Measurements from ENCODE around the gene BEST3. TPM values are rescaled to one million over a fixed set of nuclear protein-coding genes. Genes with fewer than 3 reads are reported as not detected.

The BEST3 gene
- total and polyA plus RNA-seq, 2 donors (not counting 3 experiments of a cell fraction or from before 2014, with no cell fraction given): 0.12 to 0.18 TPM

DNA sequence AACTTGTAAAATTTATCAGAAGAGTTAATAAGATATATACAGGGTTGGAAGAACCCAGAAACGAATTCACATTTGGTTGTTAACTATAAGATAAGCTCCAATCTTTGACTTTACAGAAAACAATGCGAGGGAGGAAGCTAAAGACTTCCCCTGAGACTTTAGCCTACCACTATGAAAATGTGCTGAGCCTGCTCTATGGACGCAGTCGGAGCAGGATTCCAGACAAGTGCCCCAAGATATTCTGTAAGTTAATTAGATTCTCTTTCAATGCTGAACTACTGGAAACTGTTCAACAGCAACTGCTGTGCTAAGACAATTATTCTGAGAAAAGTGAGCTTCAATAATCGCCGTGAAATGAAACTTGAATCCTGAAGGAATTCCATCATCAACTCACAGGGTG is 80.1 kb downstream of the BEST3 start:
- H3K4me2 ChIP-seq (ENCODE audit: insufficient read depth, low read length): no peak overlapping the region
- CTCF ChIA-PET: interaction anchor here (1.0 to 2.9 kb wide), 4 partner anchors 8 to 20 kb away, joined by 3 to 12 read pairs (median 6); no protein-coding TSS in a partner anchor
- H2AFZ ChIP-seq (ENCODE audit: low read depth, low read length): no peak overlapping the region
- DNase-seq (ENCODE audit: low read depth, low spot score): no peak
- H3K9me3 ChIP-seq (replicated peaks; ENCODE audit: control insufficient read depth, insufficient read depth, low read length): no peaks in the 10 kb centered on the region
- no peaks in the 10 kb centered on the region for H3K79me2 ChIP-seq (ENCODE audit: control insufficient read depth, insufficient read depth, low read length)
- intact Hi-C loops (cut with micrococcal nuclease) (no loop called here), dilution Hi-C loops (cut with MboI; ENCODE audit: extremely low pct_ligation_motif_present, low sequenced_read_pairs) (no loop called here)
- TF ChIP-seq EZH2 (IDR thresholded peaks at IDR 0.05; ENCODE audit: borderline replicate concordance, low read depth, low read length, severe bottlenecking) (no peak), FOS (IDR thresholded peaks at IDR 0.05; ENCODE audit: borderline replicate concordance, insufficient read depth, low read length) (no peak), CTCF (IDR thresholded peaks at IDR 0.05; ENCODE audit: extremely low read depth in 1 of 2, insufficient read depth in 1 of 2, low read depth in 1 of 2, low read length in 2 of 2) (no peak), MAX (IDR thresholded peaks at IDR 0.05; ENCODE audit: insufficient read depth, insufficient read length) (no peak), POLR2AphosphoS5 (IDR thresholded peaks at IDR 0.05; ENCODE audit: insufficient read depth, low read depth, low read length) (no peak), JUN (IDR thresholded peaks at IDR 0.05; ENCODE audit: borderline replicate concordance, insufficient read depth, insufficient read length, low read depth) (no peak), MYC (IDR thresholded peaks at IDR 0.05; ENCODE audit: low read depth, low read length) (no peak), POLR2A (IDR thresholded peaks at IDR 0.05; ENCODE audit: low read depth, low read length) (no peak), GATA2 (IDR thresholded peaks at IDR 0.05; ENCODE audit: insufficient read depth, insufficient read length, low read depth, low read length) (no peak)
- FAIRE-seq: no peak
- H3K9me1 ChIP-seq (replicated peaks; ENCODE audit: control insufficient read depth, extremely low read depth, insufficient read depth, low read length): no peaks in the 10 kb centered on the region
- no peaks in the 10 kb centered on the region for H3K36me3 ChIP-seq (ENCODE audit: control insufficient read depth in 2 of 2, extremely low read depth in 1 of 2, insufficient read depth in 2 of 2, low read length in 2 of 2)
- POLR2A ChIA-PET: no interaction called here
- no TSS peak for BruUV-seq (replicated peaks)
- H3K9ac ChIP-seq (replicated peaks; ENCODE audit: extremely low read depth, insufficient read depth, low read length): no peak overlapping the region
- H3K4me3 ChIP-seq (replicated peaks in 1 of 3; ENCODE audit: insufficient read depth in 1 of 3, low read depth in 1 of 3, low read length in 3 of 3): no peak overlapping the region
- H4K20me1 ChIP-seq (replicated peaks; ENCODE audit: control insufficient read depth, extremely low read depth, insufficient read depth, low read length): no peaks in the 10 kb centered on the region
- no peaks in the 10 kb centered on the region for H3K4me1 ChIP-seq (ENCODE audit: control insufficient read depth, extremely low read depth, insufficient read depth, low read length)
- peaks cover 0 to 8% of the 10 kb centered on the region in 2 experiments for H3K27me3 ChIP-seq (ENCODE audit: control insufficient read depth in 2 of 2, insufficient read depth in 2 of 2, low read length in 2 of 2)
- no peak overlapping the region for H3K27ac ChIP-seq (ENCODE audit: insufficient read depth, low read depth, low read length)
